WTC11 (cell line): ENCODE data around the gene ALK. TPM values are rescaled to one million over a fixed set of nuclear protein-coding genes. Genes with fewer than 3 reads are reported as not detected.

ENCODE experiments used
- ATAC-seq: fragments of 200-7000 bp; cut with Tn5 transposase; 2 replicates; pipeline ENCODE4 v1.10.0; 2021; ENCODE audit warnings: mild to moderate bottlenecking, moderate library complexity
- CTCF ChIA-PET: fragments of 300-600 bp; sonication (Branson Sonifier 250); formaldehyde crosslinking; loops from one replicate; lab custom pipeline; 2021; ENCODE audit warnings: antibody characterized with exemption; lab: Charles Lee
- POLR2A ChIA-PET: fragments of 350-600 bp; sonication (Branson Sonifier 250); formaldehyde crosslinking; loops from one replicate; lab custom pipeline; 2021; ENCODE audit warnings: antibody characterized with exemption; lab: Charles Lee
- DNase-seq: peaks from one replicate; pipeline ENCODE4 v3.0.0; 2021; ENCODE audit warnings: low spot score
- H3K27ac Mint-ChIP-seq: 2 replicates; pipeline ENCODE4 v1.8.0; 2021; ENCODE audit warnings: mixed read lengths
- H3K27me3 Mint-ChIP-seq: 2 replicates; pipeline ENCODE4 v1.8.0; 2021; ENCODE audit warnings: low read depth, mild to moderate bottlenecking, moderate library complexity, mixed read lengths
- H3K36me3 Mint-ChIP-seq: 2 replicates; pipeline ENCODE4 v1.8.0; 2021; ENCODE audit warnings: mixed read lengths
- H3K4me1 Mint-ChIP-seq: 2 replicates; pipeline ENCODE4 v1.8.0; 2022; ENCODE audit warnings: mixed read lengths
- H3K4me3 Mint-ChIP-seq: 2 replicates; pipeline ENCODE4 v1.8.0; 2021; ENCODE audit warnings: mild to moderate bottlenecking, moderate library complexity, mixed read lengths
- H3K9me3 Mint-ChIP-seq: 2 replicates; pipeline ENCODE4 v1.8.0; 2021; ENCODE audit warnings: mixed read lengths
- AFF4 ChIP-seq: sonication (generic); formaldehyde crosslinking; IDR thresholded peaks from 2 replicates; pipeline ENCODE4 v1.8.1; 2023; ENCODE audit warnings: mild to moderate bottlenecking, missing genetic modification reagents, borderline replicate concordance
- ATF3 ChIP-seq: sonication (generic); formaldehyde crosslinking; conservative IDR thresholded peaks from 2 replicates; pipeline ENCODE4 v1.8.1; 2022; ENCODE audit warnings: mild to moderate bottlenecking, missing genetic modification reagents
- CTCF ChIP-seq: fragments of 200-600 bp; IDR thresholded peaks from 2 replicates; pipeline ENCODE4 v1.8.0; 2022; ENCODE audit warnings: antibody characterized with exemption
- E2F1 ChIP-seq: sonication (generic); formaldehyde crosslinking; IDR thresholded peaks from 2 replicates; pipeline ENCODE4 v1.8.0; 2022; ENCODE audit warnings: mild to moderate bottlenecking, missing genetic modification reagents
- ERG ChIP-seq: fragments of 250-450 bp; sonication (Bioruptor Pico); IDR thresholded peaks from 2 replicates; pipeline ENCODE4 v1.8.0; 2021; ENCODE audit warnings: mild to moderate bottlenecking
- FOXP1 ChIP-seq: sonication (generic); formaldehyde crosslinking; IDR thresholded peaks from 2 replicates; pipeline ENCODE4 v1.8.0; 2022; ENCODE audit warnings: missing genetic modification reagents, mild to moderate bottlenecking, moderate library complexity, borderline replicate concordance
- GABPB1 ChIP-seq: sonication (generic); formaldehyde crosslinking; IDR thresholded peaks from 2 replicates; pipeline ENCODE4 v1.8.1; 2023; ENCODE audit warnings: mild to moderate bottlenecking, missing genetic modification reagents
- JUN ChIP-seq: sonication (generic); formaldehyde crosslinking; IDR thresholded peaks from 2 replicates; pipeline ENCODE4 v1.8.0; 2023; ENCODE audit warnings: mild to moderate bottlenecking, missing genetic modification reagents
- KAT7 ChIP-seq: sonication (generic); formaldehyde crosslinking; IDR thresholded peaks from 2 replicates; pipeline ENCODE4 v1.8.1; 2023; ENCODE audit warnings: missing genetic modification reagents, mild to moderate bottlenecking, borderline replicate concordance
- MLX ChIP-seq: sonication (generic); formaldehyde crosslinking; IDR thresholded peaks from 2 replicates; pipeline ENCODE4 v1.8.1; 2023; ENCODE audit warnings: mild to moderate bottlenecking, missing genetic modification reagents, moderate library complexity
- MXD4 ChIP-seq: fragments of 250-450 bp; sonication (Bioruptor Pico); IDR thresholded peaks from 2 replicates; pipeline ENCODE4 v1.8.0; 2021; ENCODE audit warnings: mild to moderate bottlenecking, moderate library complexity, borderline replicate concordance
- NFYB ChIP-seq: sonication (generic); formaldehyde crosslinking; conservative IDR thresholded peaks from 2 replicates; pipeline ENCODE4 v1.8.0; 2022; ENCODE audit warnings: low read depth, missing genetic modification reagents
- NR2C2 ChIP-seq: sonication (generic); formaldehyde crosslinking; IDR thresholded peaks from 2 replicates; pipeline ENCODE4 v1.8.0; 2022; ENCODE audit warnings: mild to moderate bottlenecking, missing genetic modification reagents
- OVOL2 ChIP-seq: fragments of 250-450 bp; sonication (Bioruptor Pico); IDR thresholded peaks from 2 replicates; pipeline ENCODE4 v1.9.0; 2021; ENCODE audit warnings: mild to moderate bottlenecking, borderline replicate concordance
- PREB ChIP-seq: sonication (generic); formaldehyde crosslinking; IDR thresholded peaks from 2 replicates; pipeline ENCODE4 v1.8.1; 2022; ENCODE audit warnings: mild to moderate bottlenecking, missing genetic modification reagents, moderate library complexity, borderline replicate concordance
- SP1 ChIP-seq: sonication (generic); formaldehyde crosslinking; conservative IDR thresholded peaks from 2 replicates; pipeline ENCODE4 v1.8.1; 2022; ENCODE audit warnings: missing genetic modification reagents
- TP53 ChIP-seq: sonication (generic); formaldehyde crosslinking; IDR thresholded peaks from 2 replicates; pipeline ENCODE4 v1.8.1; 2023; ENCODE audit warnings: mild to moderate bottlenecking, missing genetic modification reagents
- ZBTB43 ChIP-seq: sonication (generic); formaldehyde crosslinking; IDR thresholded peaks from 2 replicates; pipeline ENCODE4 v1.8.1; 2023; ENCODE audit warnings: mild to moderate bottlenecking, missing genetic modification reagents
- ZNF416 ChIP-seq: fragments of 250-450 bp; sonication (Bioruptor Pico); IDR thresholded peaks from 2 replicates; pipeline ENCODE4 v1.9.0; 2021; ENCODE audit warnings: mild to moderate bottlenecking, inconsistent platforms
- ZSCAN18 ChIP-seq: fragments of 250-450 bp; sonication (Bioruptor Pico); IDR thresholded peaks from 2 replicates; pipeline ENCODE4 v2.1.2; 2022; ENCODE audit warnings: mild to moderate bottlenecking, moderate library complexity
- total RNA-seq: library from RNA; stranded (reverse); gene quantifications from 3 replicates; pipeline ENCODE4 v1.2.3, GENCODE V29; 2021
- TF ChIP-seq, protein P1 (sequence below): fragments of 250-450 bp; sonication (Bioruptor Pico); IDR thresholded peaks from 2 replicates; pipeline ENCODE4 v1.9.0; 2021; ENCODE audit warnings: moderate library complexity, mild to moderate bottlenecking, inconsistent platforms, borderline replicate concordance

The ALK gene
- total RNA-seq, 1 experiment from 2014 or later: not detected

- CTCF ChIA-PET: no interaction called here
- H3K27me3 Mint-ChIP-seq: no peaks in the 10 kb centered on the region
- H3K4me1 Mint-ChIP-seq: no peaks in the 10 kb centered on the region
- ATAC-seq (no peak), DNase-seq (no peak)
- no peak overlapping the region for H3K27ac Mint-ChIP-seq
- TF ChIP-seq AFF4 (no peak), ATF3 (CRISPR knock-in tag) (no peak)
- TF ChIP-seq, all 79 proteins: peak for 0
- Mint-ChIP-seq H3K9me3 (no peaks in the 10 kb centered on the region), H3K4me3 (no peak overlapping the region), H3K36me3 (no peaks in the 10 kb centered on the region)
- POLR2A ChIA-PET: no interaction called here
Measured at GRCh38 chr2:29232041-29232440, 689.3 kb downstream of the ALK start.

DNA sequence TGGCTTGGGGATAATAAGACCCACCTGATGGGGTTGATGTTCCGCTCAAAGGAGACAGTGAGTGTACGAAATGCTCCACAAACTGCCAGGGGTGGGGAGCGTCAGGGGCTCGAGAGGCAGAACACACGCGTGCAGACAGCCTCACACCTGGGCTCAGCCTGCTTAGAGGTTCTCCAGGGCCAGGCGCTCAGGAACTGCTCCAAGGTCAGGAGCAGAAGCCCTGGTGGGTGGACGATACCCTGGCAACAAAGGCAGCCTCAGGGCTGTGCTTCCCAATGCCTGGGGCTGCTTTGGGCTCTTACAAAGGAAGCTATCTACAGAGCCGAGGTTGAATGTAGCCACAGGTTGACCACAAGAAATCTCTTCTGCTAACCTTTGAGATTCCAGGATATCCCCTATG lies 691.7 kb downstream of the ALK start:
- H3K27ac Mint-ChIP-seq: no peak overlapping the region
- DNase-seq (peak; percentile 5), ATAC-seq (no peak)
- ChIA-PET POLR2A (no interaction called here), CTCF (interaction anchor here (1.3 kb wide), 1 partner anchor 9 kb away, joined by 4 read pairs; no protein-coding TSS in a partner anchor)
- peaks cover 4% of the 10 kb centered on the region; the same call in 1 of the 2 replicates for H3K4me1 Mint-ChIP-seq
- H3K36me3 Mint-ChIP-seq: no peaks in the 10 kb centered on the region
- H3K9me3 Mint-ChIP-seq: no peaks in the 10 kb centered on the region
- H3K27me3 Mint-ChIP-seq: no peaks in the 10 kb centered on the region
- H3K4me3 Mint-ChIP-seq: no peak overlapping the region
- TF ChIP-seq SP1 (CRISPR knock-in tag) (no peak), ZBTB43 (CRISPR knock-in tag) (no peak), TP53 (CRISPR knock-in tag) (no peak), OVOL2 (CRISPR knock-in tag) (no peak), ERG (CRISPR knock-in tag) (no peak), JUN (CRISPR knock-in tag) (no peak), KAT7 (CRISPR knock-in tag) (no peak), NR2C2 (no peak), ZSCAN18 (no peak), FOXP1 (CRISPR knock-in tag) (no peak), CTCF (no peak), NFYB (CRISPR knock-in tag) (no peak), ZNF416 (CRISPR knock-in tag) (no peak), PREB (CRISPR knock-in tag) (no peak), E2F1 (CRISPR knock-in tag) (no peak), MXD4 (no peak), GABPB1 (CRISPR knock-in tag) (no peak), MLX (no peak)
- TF ChIP-seq, protein P1, sequence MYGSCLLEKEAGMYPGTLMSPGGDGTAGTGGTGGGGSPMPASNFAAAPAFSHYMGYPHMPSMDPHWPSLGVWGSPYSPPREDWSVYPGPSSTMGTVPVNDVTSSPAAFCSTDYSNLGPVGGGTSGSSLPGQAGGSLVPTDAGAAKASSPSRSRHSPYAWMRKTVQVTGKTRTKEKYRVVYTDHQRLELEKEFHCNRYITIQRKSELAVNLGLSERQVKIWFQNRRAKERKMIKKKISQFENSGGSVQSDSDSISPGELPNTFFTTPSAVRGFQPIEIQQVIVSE (CRISPR knock-in tag): no peak
